OCI-LY1 (cell line): Measurements from ENCODE around the gene CRTC3.
A peak's percentile ranks its signal among the peaks of the same experiment; 100 is the strongest.

Source experiments
- H2AFZ ChIP-seq: fragments of 200-600 bp; sonication (generic), shearing (Covaris generic); 2 replicates; pipeline ENCODE4 v1.6.0; 2014; ENCODE audit warnings: antibody characterized with exemption, mild to moderate bottlenecking, low read length
- H3F3A ChIP-seq: fragments of 200-600 bp; sonication (generic), shearing (Covaris generic); 2 replicates; pipeline ENCODE4 v1.6.0; 2014; ENCODE audit warnings: mild to moderate bottlenecking, antibody characterized with exemption, low read length, moderate library complexity; ENCODE audit not compliant: insufficient read depth
- H3K27ac ChIP-seq: fragments of 200-600 bp; sonication (generic); 2 replicates; pipeline ENCODE4 v1.5.1; 2014; ENCODE audit warnings: low read length, mixed run types, mild to moderate bottlenecking, low read depth; ENCODE audit not compliant: poor library complexity, severe bottlenecking
- H3K27me3 ChIP-seq: fragments of 200-600 bp; sonication (generic); 2 replicates; pipeline ENCODE4 v1.6.0; 2014; ENCODE audit warnings: antibody characterized with exemption, mild to moderate bottlenecking, low read length, moderate library complexity; ENCODE audit not compliant: insufficient read depth
- H3K36me3 ChIP-seq: fragments of 200-600 bp; sonication (generic); 2 replicates; pipeline ENCODE4 v1.6.1; 2014; ENCODE audit warnings: mild to moderate bottlenecking, antibody characterized with exemption, low read length, moderate library complexity, mixed read lengths; ENCODE audit not compliant: insufficient read depth
- H3K4me1 ChIP-seq: fragments of 200-600 bp; sonication (generic); 2 replicates; pipeline ENCODE4 v1.5.1; 2014; ENCODE audit warnings: mild to moderate bottlenecking, low read length, moderate library complexity; ENCODE audit not compliant: insufficient read depth, severe bottlenecking
- H3K4me2 ChIP-seq: fragments of 200-600 bp; sonication (generic), shearing (Covaris generic); 2 replicates; pipeline ENCODE4 v1.6.1; 2014; ENCODE audit warnings: low read length
- H3K4me3 ChIP-seq: fragments of 200-600 bp; sonication (generic); 2 replicates; pipeline ENCODE4 v1.5.1; 2014; ENCODE audit warnings: low read length, low read depth, mild to moderate bottlenecking, mixed read lengths; ENCODE audit not compliant: poor library complexity, severe bottlenecking
- H3K79me2 ChIP-seq: fragments of 200-600 bp; shearing (Covaris generic); 2 replicates; pipeline ENCODE4 v1.6.1; 2016; ENCODE audit warnings: mixed run types, low read length, mixed read lengths; ENCODE audit not compliant: insufficient read depth
- H3K9ac ChIP-seq: fragments of 200-600 bp; sonication (generic), shearing (Covaris generic); 2 replicates; pipeline ENCODE4 v1.6.1; 2014; ENCODE audit warnings: mild to moderate bottlenecking, low read length, mixed read lengths
- H3K9me2 ChIP-seq: fragments of 200-600 bp; sonication (generic), shearing (Covaris generic); 2 replicates; pipeline ENCODE4 v1.6.1; 2014; ENCODE audit warnings: low read depth, mild to moderate bottlenecking, low read length, mixed read lengths
- H3K9me3 ChIP-seq: fragments of 200-600 bp; shearing (Covaris generic); 2 replicates; pipeline ENCODE4 v1.6.1; 2014; ENCODE audit warnings: low read length, mixed read lengths
- H4K20me1 ChIP-seq: fragments of 200-600 bp; sonication (generic), shearing (Covaris generic); 2 replicates; pipeline ENCODE4 v1.6.0; 2016; ENCODE audit warnings: mild to moderate bottlenecking, low read length; ENCODE audit not compliant: insufficient read depth
- CTCF ChIP-seq: fragments of 200-600 bp; sonication (generic), shearing (Covaris generic); IDR thresholded peaks from 2 replicates; pipeline ENCODE4 v1.5.1; 2017; ENCODE audit warnings: mild to moderate bottlenecking, antibody characterized with exemption, low read length, moderate library complexity, mixed read lengths
- EZH2 ChIP-seq: fragments of 200-600 bp; sonication (generic), shearing (Covaris generic); IDR thresholded peaks from 2 replicates; pipeline ENCODE4 v1.8.0; 2017; ENCODE audit warnings: borderline replicate concordance, mixed run types, mild to moderate bottlenecking, antibody characterized with exemption, low read length, moderate library complexity, mixed read lengths

CRTC3 gene

GRCh38 chr15:90550919-90551318 is 21.2 kb downstream of the CRTC3 start:
- peaks cover 10% of the 10 kb centered on the region for H3K4me1 ChIP-seq

GRCh38 chr15:90552162-90552928 is 22.6 kb downstream of the CRTC3 start:
- Histone ChIP-seq H3K4me1 (peaks cover 10% of the 10 kb centered on the region), H3K4me2 (no peak overlapping the region), H3K79me2 (no peaks in the 10 kb centered on the region), H4K20me1 (no peaks in the 10 kb centered on the region), H3K36me3 (no peaks in the 10 kb centered on the region; the same call in 1 of the 2 replicates), H3K9ac (no peak overlapping the region), H3F3A (no peaks in the 10 kb centered on the region), H2AFZ (no peak overlapping the region), H3K27ac (no peak overlapping the region), H3K9me2 (no peaks in the 10 kb centered on the region), H3K9me3 (no peaks in the 10 kb centered on the region), H3K4me3 (no peak overlapping the region), H3K27me3 (no peaks in the 10 kb centered on the region)
- TF ChIP-seq EZH2 (no peak), CTCF (no peak)

More at GRCh38 chr15:90550919-90551318, 21.2 kb downstream of the CRTC3 start:
- H3K4me2 ChIP-seq = peak overlapping the region; percentile 49
- no peaks in the 10 kb centered on the region for H3F3A ChIP-seq
- TF ChIP-seq CTCF = no peak
- no peak for TF ChIP-seq EZH2
- H3K79me2 ChIP-seq = no peaks in the 10 kb centered on the region
- no peak overlapping the region for H3K27ac ChIP-seq
- no peaks in the 10 kb centered on the region; the same call in 1 of the 2 replicates for H3K36me3 ChIP-seq
- no peaks in the 10 kb centered on the region for H3K9me2 ChIP-seq
- no peaks in the 10 kb centered on the region for H3K9me3 ChIP-seq
- no peak overlapping the region for H3K9ac ChIP-seq
- no peaks in the 10 kb centered on the region for H3K27me3 ChIP-seq
- no peak overlapping the region for H3K4me3 ChIP-seq
- H2AFZ ChIP-seq = no peak overlapping the region
- H4K20me1 ChIP-seq = no peaks in the 10 kb centered on the region

- Histone ChIP-seq H4K20me1 (no peaks in the 10 kb centered on the region), H3K9ac (no peak overlapping the region), H3K4me1 (peaks cover 10% of the 10 kb centered on the region), H3K27ac (no peak overlapping the region), H2AFZ (no peak overlapping the region), H3K4me2 (no peak overlapping the region), H3K9me3 (no peaks in the 10 kb centered on the region), H3F3A (no peaks in the 10 kb centered on the region), H3K4me3 (no peak overlapping the region), H3K79me2 (no peaks in the 10 kb centered on the region), H3K27me3 (no peaks in the 10 kb centered on the region), H3K9me2 (no peaks in the 10 kb centered on the region), H3K36me3 (no peaks in the 10 kb centered on the region; the same call in 1 of the 2 replicates)
- TF ChIP-seq EZH2 (no peak), CTCF (no peak)
These were observed 23.1 kb downstream of the CRTC3 start for GRCh38 chr15:90552929-90553211.
